GM18511 (cell line): ENCODE data around the gene MAGI3.
A peak's percentile ranks its signal among the peaks of the same experiment; 100 is the strongest.

Source experiments
- ATAC-seq: cut with Tn5 transposase; IDR thresholded peaks from one replicate; pipeline ENCODE4 v1.9.1; 2021; ENCODE audit warnings: mild to moderate bottlenecking, moderate library complexity; ENCODE audit not compliant: unreplicated experiment

Gene MAGI3

GRCh38 chr1:113389953-113390834 is at the start of gene MAGI3:
Gene MAGI3 (plus strand): TSS chr1:113390515. CDS start chr1:113391034, 519 bp downstream.
- ATAC-seq: peak; percentile 99

GRCh38 chr1:113353580-113353979 is 36.7 kb upstream of the MAGI3 start:
- no peak for ATAC-seq

GRCh38 chr1:113363935-113364334 is 26.4 kb upstream of the MAGI3 start:
- no peak for ATAC-seq

GRCh38 chr1:113369040-113369439 is 21.3 kb upstream of the MAGI3 start:
- no peak for ATAC-seq

- ATAC-seq: no peak
These were observed 20.6 kb upstream of the MAGI3 start for GRCh38 chr1:113369699-113370098.

GRCh38 chr1:113370868-113371267 is 19.4 kb upstream of the MAGI3 start:
- ATAC-seq: no peak

GRCh38 chr1:113372546-113372945 is 17.8 kb upstream of the MAGI3 start:
- ATAC-seq: no peak

GRCh38 chr1:113373644-113374043 is 16.7 kb upstream of the MAGI3 start:
- ATAC-seq: no peak

GRCh38 chr1:113375878-113376277 is 14.4 kb upstream of the MAGI3 start:
- no peak for ATAC-seq

GRCh38 chr1:113380075-113380474 is 10.2 kb upstream of the MAGI3 start:
- no peak for ATAC-seq

- ATAC-seq: no peak
These were observed 2.2 kb upstream of the MAGI3 start for GRCh38 chr1:113388017-113388620.

- ATAC-seq: no peak
These were observed 1.5 kb upstream of the MAGI3 start for GRCh38 chr1:113388621-113389358.

- ATAC-seq: no peak
These were observed 859 bp upstream of the MAGI3 start for GRCh38 chr1:113389359-113389952.

- ATAC-seq: peak; percentile 15
These were observed 745 bp downstream of the MAGI3 start for GRCh38 chr1:113390871-113391648.

- ATAC-seq: no peak
These were observed 1.4 kb downstream of the MAGI3 start for GRCh38 chr1:113391649-113392271.

- no peak for ATAC-seq
These were observed 2.3 kb downstream of the MAGI3 start for GRCh38 chr1:113392541-113393128.

GRCh38 chr1:113394043-113394862 is 3.9 kb downstream of the MAGI3 start:
- no peak for ATAC-seq

GRCh38 chr1:113394863-113395259 is 4.5 kb downstream of the MAGI3 start:
- ATAC-seq: no peak

- no peak for ATAC-seq
These were observed 5.8 kb downstream of the MAGI3 start for GRCh38 chr1:113396102-113396501.
